Measurements from ENCODE around the gene USP10.

USP10 gene

GRCh38 chr16:84769416-84769815 lies 69.6 kb downstream of the USP10 start:
- no peak overlapping the region for H3K27ac ChIP-seq
- no peak for TF ChIP-seq CTCF (conservative IDR thresholded peaks at IDR 0.05)

- no peak overlapping the region for H3K27ac ChIP-seq
- TF ChIP-seq CTCF (conservative IDR thresholded peaks at IDR 0.05), result no peak
Observed at GRCh38 chr16:84773312-84773711, 73.5 kb downstream of the USP10 start.

GRCh38 chr16:84774810-84775209 lies 75.0 kb downstream of the USP10 start:
- no peak for TF ChIP-seq CTCF (conservative IDR thresholded peaks at IDR 0.05)
- H3K27ac ChIP-seq, result no peak overlapping the region

- H3K27ac ChIP-seq, result no peak overlapping the region
- TF ChIP-seq CTCF (conservative IDR thresholded peaks at IDR 0.05), result no peak
Observed at GRCh38 chr16:84775262-84775810, 75.5 kb downstream of the USP10 start.

- H3K27ac ChIP-seq, result no peak overlapping the region
- no peak for TF ChIP-seq CTCF (conservative IDR thresholded peaks at IDR 0.05)
Observed at GRCh38 chr16:84777435-84777834, 77.6 kb downstream of the USP10 start.

- no peak overlapping the region for H3K27ac ChIP-seq
- no peak for TF ChIP-seq CTCF (conservative IDR thresholded peaks at IDR 0.05)
Observed at GRCh38 chr16:84778720-84779119, 78.9 kb downstream of the USP10 start.

GRCh38 chr16:84780063-84780462 lies 80.3 kb downstream of the USP10 start:
- no peak for TF ChIP-seq CTCF (conservative IDR thresholded peaks at IDR 0.05)
- no peak overlapping the region for H3K27ac ChIP-seq
